Measurements from ENCODE around the gene CMTM4.

CMTM4 gene

DNA sequence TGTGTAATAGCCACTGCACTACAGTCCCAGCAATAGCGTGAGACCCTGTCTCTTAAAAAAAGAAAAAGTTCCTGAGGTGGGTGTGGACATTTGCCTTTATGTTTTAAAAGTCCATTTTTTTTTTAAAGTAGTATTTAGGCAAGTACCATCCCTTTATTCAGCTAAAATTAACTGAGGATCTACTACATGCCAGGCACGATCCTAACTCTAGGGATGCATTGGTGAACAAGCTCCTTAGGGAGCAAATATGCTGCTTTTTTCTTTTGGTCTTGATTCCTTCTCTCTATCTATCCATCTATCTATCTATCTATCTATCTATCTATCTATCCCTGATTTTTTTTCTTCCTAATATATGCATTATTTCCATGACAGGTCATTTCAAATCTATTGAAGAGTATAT is 47.4 kb downstream of the CMTM4 start:
- DNase-seq: no peak
- TF ChIP-seq, protein P1, sequence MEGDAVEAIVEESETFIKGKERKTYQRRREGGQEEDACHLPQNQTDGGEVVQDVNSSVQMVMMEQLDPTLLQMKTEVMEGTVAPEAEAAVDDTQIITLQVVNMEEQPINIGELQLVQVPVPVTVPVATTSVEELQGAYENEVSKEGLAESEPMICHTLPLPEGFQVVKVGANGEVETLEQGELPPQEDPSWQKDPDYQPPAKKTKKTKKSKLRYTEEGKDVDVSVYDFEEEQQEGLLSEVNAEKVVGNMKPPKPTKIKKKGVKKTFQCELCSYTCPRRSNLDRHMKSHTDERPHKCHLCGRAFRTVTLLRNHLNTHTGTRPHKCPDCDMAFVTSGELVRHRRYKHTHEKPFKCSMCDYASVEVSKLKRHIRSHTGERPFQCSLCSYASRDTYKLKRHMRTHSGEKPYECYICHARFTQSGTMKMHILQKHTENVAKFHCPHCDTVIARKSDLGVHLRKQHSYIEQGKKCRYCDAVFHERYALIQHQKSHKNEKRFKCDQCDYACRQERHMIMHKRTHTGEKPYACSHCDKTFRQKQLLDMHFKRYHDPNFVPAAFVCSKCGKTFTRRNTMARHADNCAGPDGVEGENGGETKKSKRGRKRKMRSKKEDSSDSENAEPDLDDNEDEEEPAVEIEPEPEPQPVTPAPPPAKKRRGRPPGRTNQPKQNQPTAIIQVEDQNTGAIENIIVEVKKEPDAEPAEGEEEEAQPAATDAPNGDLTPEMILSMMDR (IDR thresholded peaks at IDR 0.05; ENCODE audit: low read depth, low read length): no peak
- H3K27me3 ChIP-seq (ENCODE audit: insufficient read depth, low read depth, severe bottlenecking): no peaks in the 10 kb centered on the region

DNA sequence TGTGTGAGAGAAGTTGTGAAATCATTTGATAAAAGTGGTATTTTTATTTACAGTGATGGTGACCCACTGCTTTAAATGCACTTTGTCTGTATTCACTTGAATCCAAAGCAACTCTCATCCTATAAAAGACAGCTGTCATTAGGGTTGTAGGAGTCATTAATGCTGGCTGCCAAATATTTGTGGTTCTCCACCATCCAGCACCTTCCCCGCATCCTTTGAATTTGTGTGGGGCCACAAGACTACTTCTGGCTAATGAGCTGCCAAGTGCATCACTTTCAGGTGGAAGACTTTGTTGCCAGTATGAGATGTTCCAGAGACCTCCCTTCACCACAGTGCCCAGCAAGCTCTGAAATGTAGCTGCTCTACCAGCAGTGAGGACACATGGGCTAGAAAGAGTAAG is 48.7 kb downstream of the CMTM4 start:
- TF ChIP-seq, protein P1 (IDR thresholded peaks at IDR 0.05; ENCODE audit: low read depth, low read length): no peak
- Histone ChIP-seq H3K4me3 (ENCODE audit: low read depth, low read length) (no peak overlapping the region), H3K36me3 (no peaks in the 10 kb centered on the region), H3K9me3 (ENCODE audit: severe bottlenecking) (no peaks in the 10 kb centered on the region), H3K27ac (no peak overlapping the region), H3K27me3 (ENCODE audit: insufficient read depth, low read depth, severe bottlenecking) (no peaks in the 10 kb centered on the region)
- DNase-seq: no peak

More for the DNA sequence above, 47.4 kb downstream of the CMTM4 start:
- Histone ChIP-seq H3K27ac (no peak overlapping the region), H3K9me3 (ENCODE audit: severe bottlenecking) (no peaks in the 10 kb centered on the region), H3K36me3 (no peaks in the 10 kb centered on the region), H3K4me3 (ENCODE audit: low read depth, low read length) (no peak overlapping the region)

DNA sequence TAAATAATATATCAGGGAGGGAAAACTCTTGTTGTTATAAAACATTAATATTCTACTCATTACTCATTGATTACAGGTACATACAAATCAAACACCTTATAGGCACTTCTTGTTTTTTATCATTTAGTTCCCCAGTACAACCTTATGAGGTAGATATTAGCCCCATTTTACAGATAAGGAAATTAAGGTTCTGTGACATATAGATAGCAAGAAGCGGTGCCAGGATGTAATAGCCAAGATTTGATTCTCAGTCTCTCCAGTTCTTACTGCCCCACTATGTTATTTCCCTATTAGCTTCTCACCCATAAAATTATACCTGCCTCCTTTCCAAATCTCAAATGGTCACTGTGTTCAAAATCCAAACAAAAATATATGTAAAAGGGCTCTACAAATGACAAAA is 55.2 kb downstream of the CMTM4 start:
- Histone ChIP-seq H3K27ac (no peak overlapping the region), H3K27me3 (ENCODE audit: insufficient read depth, low read depth, severe bottlenecking) (no peaks in the 10 kb centered on the region), H3K36me3 (no peaks in the 10 kb centered on the region), H3K4me3 (ENCODE audit: low read depth, low read length) (no peak overlapping the region), H3K9me3 (ENCODE audit: severe bottlenecking) (no peaks in the 10 kb centered on the region)
- no peak for DNase-seq
- TF ChIP-seq, protein P1 (IDR thresholded peaks at IDR 0.05; ENCODE audit: low read depth, low read length): no peak

DNA sequence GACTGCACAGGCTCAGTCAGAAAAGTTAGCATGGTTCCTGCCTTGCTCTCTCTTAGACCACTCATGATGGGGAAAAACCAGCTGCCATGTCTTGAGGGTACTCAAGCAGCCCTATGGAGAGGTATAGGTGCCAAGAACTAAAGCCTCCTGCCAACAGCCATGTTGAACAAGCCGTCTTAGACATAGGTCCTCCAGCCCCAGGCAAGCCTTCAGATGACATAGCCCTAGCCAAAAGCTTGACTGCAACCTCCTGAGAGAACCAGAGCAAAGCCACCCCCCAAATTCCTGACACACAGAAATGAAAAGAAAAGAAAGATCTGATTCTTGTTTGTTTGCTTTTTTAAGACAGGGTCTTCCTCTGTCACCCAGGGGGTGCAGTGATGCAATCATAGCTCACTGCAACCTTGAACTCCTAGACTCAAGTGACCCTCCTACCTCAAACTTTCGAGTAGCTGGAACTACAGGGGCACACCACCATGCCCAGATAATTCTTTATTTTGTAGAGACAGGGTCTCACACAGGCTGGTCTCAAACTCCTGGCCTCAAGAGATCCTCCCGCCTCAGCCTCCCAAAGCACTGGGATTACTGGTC is 55.7 kb downstream of the CMTM4 start:
- Histone ChIP-seq H3K9me3 (ENCODE audit: severe bottlenecking) (no peaks in the 10 kb centered on the region), H3K4me3 (ENCODE audit: low read depth, low read length) (no peak overlapping the region), H3K36me3 (peaks cover 4% of the 10 kb centered on the region), H3K27ac (no peak overlapping the region), H3K27me3 (ENCODE audit: insufficient read depth, low read depth, severe bottlenecking) (no peaks in the 10 kb centered on the region)
- no peak for DNase-seq
- TF ChIP-seq, protein P1 (IDR thresholded peaks at IDR 0.05; ENCODE audit: low read depth, low read length): no peak

DNA sequence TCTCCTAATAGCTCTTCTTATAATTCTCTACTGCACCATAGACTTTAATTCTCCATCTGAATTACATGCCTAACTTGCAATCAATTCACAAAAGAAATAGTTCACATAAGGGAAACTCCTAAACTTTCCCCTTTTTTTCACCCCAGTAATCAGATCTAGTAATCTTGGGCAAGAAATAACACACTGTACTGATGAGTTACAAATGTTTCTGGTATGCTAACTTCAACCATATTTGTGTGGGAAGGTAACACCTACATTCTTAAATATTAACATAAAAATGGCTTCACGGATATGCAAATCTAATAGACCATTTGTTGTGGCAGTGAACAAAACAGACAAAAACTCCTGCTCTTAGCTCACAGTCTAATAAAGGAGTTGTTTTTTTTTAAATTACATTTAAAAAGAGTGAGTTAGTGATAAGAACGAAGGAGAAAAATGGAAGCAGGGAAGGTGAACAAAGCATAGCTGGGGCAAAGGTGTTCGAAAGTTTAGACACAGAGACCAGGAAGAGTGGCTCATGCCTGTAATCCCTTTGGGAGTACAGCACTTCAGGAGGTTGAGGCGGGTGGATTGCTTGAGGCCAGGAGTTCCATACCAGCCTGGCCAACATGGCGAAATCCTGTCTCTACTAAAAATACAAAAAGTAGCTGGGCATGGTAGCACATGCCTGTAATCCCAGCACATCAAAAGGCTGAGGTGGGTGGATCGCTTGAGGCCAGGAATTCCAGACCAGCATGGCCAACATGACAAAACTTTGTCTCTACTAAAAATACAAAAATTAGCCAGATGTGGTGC is 57.3 kb downstream of the CMTM4 start:
- no peak for DNase-seq
- no peaks in the 10 kb centered on the region for H3K27me3 ChIP-seq (ENCODE audit: insufficient read depth, low read depth, severe bottlenecking)
- H3K36me3 ChIP-seq: peaks cover 5% of the 10 kb centered on the region
- TF ChIP-seq, protein P1 (IDR thresholded peaks at IDR 0.05; ENCODE audit: low read depth, low read length): no peak
- H3K4me3 ChIP-seq (ENCODE audit: low read depth, low read length): no peak overlapping the region
- no peak overlapping the region for H3K27ac ChIP-seq
- no peaks in the 10 kb centered on the region for H3K9me3 ChIP-seq (ENCODE audit: severe bottlenecking)
